TTC549 (cell line): ENCODE results near the gene CEP43.
"Not testable (repeated sequence)": the region's sequence is repeated elsewhere in the genome, so short reads cannot be mapped to it uniquely, and the experiment has no call there.

Experiments used
- FAIRE-seq: peaks from 2 replicates; lab custom pipeline; 2012; peaks lifted over from hg19 to GRCh38; lab: Jason Lieb, UNC

CEP43 gene

GRCh38 chr6:166999145-166999883 is at the start of gene CEP43:
Gene CEP43, plus strand, starts transcription at chr6:166999397. Its CDS starts 16 bp downstream, at chr6:166999413.
- no peak for FAIRE-seq

- FAIRE-seq = no peak
Measured at GRCh38 chr6:166949528-166950442, 49.4 kb upstream of the CEP43 start.

DNA sequence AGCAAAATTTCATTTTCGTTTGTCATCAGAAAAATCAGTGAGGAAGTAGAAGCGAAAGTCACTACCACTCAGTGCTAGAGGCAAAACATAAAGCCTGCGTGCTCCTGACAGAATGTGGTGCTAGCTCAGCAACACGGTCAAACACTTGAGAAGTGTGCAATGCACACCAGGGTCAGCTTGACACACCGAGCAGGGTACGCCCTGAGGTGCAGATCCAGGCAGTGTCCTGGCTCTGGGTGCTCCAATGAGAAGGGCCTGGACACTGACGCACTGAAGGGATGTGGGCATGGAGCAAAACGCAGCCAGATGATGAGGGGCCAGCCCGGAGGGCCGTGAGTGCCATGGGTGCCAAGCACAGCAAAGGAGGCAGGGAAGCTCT is 48.8 kb upstream of the CEP43 start:
- FAIRE-seq = no peak

GRCh38 chr6:166950892-166951669 is 48.1 kb upstream of the CEP43 start:
- not testable (repeated sequence) for FAIRE-seq

GRCh38 chr6:166951670-166952060 is 47.5 kb upstream of the CEP43 start:
- no peak for FAIRE-seq

DNA sequence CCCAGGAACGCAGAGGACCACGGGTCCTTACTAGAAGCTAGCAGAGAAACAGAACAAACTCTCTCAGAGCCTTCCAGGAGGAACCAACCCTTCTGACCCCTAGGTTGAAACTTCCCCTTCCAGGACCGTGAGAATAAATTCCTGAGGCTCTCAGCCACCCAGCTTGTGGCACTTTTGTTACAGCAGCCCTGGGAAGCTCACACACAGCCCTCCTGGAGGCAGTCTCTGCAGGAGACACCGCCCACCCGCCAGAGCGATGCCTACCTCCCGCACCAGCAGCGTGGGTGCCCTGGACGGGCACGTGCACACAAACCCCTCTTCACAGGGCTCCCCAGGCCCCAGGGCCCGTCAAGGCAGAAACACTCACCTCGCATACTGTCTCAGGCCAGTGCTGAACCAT is 47.1 kb upstream of the CEP43 start:
- no peak for FAIRE-seq

DNA sequence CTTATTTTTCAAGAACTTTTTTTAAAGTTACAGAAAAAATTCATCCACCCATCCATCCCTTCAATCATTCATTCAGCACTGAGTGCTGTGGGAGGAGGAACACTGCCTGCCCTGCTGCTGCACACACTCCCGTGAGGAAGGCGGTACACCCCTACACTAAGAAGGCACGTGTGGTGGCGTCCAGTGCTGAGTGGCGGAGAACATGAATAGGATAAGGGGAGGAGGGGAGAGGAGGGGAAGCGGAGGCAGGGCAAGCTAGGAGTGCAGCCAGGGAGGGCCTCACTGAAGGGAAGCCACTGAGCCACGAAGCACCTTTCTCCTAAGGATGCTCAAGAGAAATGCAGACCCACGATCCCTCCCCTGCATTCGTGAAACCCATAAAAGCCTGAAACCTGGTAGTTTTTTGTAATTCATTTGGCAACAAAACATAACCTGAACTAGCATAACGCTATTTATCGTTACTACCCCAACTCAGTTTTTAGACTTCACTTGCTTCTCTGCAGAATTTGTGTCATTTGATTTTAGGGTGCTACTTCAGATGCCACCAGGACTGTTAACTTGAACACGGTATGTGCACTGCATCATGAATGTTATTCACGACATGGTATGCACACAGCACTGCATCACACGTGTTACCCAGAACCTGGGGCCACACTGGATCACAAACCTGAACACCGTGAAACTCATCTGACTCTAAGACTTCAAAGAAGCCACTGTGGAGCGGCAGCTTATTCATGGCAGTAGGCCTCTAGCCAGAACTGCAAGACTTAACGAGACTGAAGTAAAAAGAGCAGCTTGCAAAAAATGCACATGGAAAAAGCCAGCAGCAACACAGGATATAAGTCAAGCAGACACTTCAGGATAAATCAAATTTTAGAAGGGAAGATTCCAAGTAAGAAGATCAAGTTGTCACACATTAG is 46.4 kb upstream of the CEP43 start:
- FAIRE-seq = no peak

- no peak for FAIRE-seq
Measured at GRCh38 chr6:166954118-166954713, 45.0 kb upstream of the CEP43 start.

DNA sequence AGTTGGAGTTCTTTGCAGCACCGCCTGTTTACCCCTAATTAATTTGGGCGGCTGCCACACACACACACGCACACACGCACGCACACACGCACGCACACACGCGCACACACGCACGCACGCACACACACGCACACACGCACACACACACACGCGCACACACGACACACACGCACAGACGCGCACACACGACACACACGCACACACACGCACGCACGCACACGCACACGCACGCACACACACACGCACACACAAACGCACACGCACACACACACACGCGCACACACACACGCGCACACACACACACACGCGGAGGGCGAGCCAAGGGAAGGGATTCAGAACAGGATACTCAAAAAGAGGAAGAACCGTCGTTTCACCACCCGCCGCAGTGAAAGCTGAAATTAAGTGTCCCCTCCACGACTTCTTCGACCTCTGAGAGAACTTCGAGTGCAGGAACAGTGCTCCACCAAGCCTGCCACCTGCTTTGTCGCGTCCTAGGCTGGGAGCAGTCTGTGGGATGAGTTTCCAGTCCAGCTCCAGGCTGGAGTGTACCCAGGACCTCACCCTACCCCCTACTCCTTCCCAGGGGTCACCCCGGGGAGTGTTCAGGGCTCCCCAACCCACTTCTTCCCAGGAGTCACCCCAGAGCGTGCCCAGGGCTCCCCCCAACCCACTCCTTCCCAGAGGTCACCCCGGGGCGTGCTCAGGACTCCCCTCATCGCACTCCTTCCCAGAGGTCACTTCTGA is 43.9 kb upstream of the CEP43 start:
- no peak for FAIRE-seq

GRCh38 chr6:166955865-166956443 is 43.2 kb upstream of the CEP43 start:
- no peak for FAIRE-seq

DNA sequence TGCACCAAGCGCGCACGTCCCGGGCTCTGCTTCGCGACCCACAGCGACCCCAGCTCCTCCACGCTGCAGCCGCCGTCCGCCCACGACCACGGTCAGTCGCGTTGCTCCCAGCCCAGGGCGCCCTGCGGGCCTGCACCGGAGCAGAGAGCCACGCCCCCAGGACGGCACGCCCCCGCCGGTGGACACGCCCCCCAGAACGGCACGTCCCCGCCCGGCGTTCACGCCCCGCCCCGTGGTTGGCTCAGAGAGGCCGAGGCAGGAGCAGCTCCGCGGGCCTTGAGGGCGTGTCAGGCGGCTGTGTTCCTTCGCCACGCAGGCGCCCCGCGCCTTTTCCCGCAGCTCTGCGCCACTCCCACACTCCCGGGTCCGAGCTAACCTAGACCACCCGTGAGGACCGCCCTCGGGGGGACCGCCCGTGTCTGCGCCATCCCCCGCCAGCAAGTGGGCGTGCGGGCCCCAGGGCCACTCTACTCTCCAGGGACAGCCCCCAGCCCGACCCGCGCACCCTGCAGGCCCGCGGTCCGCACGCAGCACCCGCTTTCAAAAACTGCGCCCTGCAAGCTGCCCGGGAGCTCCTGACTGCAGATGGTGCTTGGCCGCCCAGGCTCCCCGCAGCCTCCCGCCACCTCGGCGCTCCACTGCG is 42.6 kb upstream of the CEP43 start, which contains the start of gene RNASET2:
RNASET2 (minus strand) TSS at position 107 of the 643 bp plus-strand sequence. CDS start 368 bp downstream, outside the sequence.
- FAIRE-seq = no peak

DNA sequence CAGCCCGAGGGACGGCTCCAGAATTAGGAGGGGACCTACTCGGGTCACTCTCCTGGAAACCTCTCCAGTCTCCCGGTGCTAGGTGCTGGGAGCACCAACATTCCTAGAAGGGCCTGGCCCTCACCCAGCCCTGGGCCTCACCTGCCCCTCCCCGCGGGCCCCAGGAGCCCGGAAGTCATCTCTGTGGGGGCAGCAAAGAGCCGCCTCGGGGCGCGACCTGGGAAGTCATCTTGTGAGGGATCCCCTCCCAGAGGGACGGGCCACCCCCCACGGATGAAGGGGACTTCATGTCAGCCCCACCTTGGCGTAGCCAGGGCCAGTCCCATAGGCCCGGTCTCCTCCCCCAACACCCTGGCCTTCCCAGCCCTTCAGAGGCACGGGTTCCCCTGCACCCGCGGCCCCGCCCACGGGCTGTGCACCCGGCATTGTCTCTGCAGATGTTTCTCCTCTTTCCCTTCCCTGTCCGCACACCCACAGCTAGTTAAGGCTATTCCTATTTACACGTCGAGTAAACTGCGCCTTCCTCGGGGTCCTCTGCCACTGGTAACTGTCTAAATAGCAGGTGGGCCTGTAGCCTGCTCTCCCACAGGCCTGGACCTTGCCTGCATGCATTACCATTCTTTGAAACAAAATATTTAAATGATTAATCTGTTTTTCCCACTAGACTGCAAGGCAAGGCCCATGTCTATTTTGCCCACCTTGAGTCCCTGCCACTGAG is 42.0 kb upstream of the CEP43 start:
- FAIRE-seq = no peak

DNA sequence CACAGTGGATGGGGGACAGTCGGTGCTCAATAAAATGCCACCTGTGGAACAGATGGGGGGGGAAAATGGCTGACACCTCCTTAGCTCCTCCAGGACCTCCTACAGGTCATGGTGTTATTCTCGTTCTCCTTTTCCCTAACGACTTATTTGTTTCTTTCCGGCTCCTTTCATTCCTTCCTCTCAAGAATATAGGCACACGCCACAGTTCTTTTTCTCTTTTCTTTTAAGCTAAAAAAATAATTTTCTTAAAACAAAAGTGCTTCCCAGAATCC is 41.5 kb upstream of the CEP43 start:
- FAIRE-seq = no peak

DNA sequence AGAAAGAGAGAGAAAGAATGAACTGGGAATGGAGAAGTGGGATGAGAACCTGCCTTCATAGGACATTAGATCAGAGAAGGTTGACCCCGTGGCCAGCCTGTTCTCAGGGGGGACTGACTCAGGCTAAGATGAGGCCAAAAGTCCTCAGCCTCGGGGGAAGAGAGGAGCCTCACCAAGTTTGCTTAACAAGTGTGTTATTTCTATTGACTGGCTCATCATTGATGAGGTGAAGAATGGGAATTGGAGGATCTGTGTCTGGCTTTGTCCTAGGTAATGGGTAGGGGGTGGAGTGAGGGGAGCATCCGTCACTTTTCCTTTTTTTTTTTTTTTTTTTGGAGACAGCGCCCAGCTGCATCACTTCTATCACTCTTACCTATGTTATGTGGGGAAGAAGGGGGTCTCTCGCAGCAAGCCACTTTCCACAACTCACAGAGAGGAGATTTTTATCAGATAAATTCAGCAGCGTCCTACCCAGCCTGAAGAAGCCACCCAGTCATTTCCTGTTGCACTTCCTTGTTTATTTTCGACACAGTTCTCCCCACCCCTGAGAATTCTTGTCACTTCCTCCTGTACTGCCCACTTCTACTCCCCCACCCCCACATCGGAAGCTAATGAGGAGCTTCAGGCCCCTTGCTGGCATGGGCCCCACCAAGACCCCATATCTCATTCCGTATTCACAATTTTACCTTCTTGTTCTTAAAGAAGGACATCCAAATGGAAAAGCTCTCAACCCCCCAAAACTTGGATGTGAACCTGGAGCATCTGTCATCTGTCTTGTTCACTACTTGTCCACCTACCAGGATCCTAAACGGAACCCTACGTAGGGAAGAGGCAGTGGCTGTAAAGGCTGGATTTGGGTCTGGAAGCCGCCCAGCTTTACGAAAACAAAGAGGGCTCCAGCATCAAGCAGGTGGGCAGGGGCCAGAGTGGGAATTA is 40.0 kb upstream of the CEP43 start:
- FAIRE-seq = no peak

- FAIRE-seq = no peak
Measured at GRCh38 chr6:166959911-166960608, 39.1 kb upstream of the CEP43 start.

DNA sequence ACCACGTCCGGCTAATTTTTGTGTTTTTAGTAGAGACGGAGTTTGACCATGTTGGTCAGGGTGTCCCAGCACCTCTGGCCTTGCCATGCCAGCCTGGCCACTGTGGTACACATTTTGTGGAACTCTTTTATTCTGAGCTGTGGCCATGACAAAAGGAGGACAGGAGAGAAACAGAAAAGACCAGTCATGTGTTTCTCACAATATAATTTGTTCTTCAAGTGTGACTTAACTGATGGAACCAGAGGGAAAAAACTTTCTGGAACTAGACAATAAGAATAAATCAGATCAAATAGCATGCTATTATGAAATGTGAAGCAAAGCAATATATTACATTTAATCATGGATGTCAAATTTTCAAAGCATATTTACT is 38.6 kb upstream of the CEP43 start:
- no peak for FAIRE-seq

DNA sequence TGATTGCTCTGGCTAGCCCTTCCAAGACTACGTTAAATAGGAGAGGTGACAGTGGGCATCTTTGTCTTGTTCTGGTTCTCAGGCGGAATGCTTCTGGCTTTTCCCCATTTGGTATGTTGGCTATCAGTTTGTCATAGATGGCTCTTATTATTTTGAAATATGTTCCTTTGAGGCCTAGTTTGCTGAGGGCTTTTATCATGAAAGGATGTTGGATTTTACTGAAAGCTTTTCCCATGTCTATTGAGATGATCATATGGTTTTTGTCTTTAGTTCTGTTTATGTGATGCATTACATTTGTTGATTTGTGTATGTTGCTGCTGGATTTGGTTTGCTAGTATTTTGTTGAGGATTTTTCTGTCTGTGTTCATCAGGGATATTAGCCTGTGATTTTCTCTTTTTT is 32.9 kb upstream of the CEP43 start:
- no peak for FAIRE-seq
